Gastrocnemius medialis (tissue), 4 donors: ENCODE results near the gene USP20. TPM values are rescaled to one million over a fixed set of nuclear protein-coding genes. Genes with fewer than 3 reads are reported as not detected.

ENCODE experiments used
- ATAC-seq, 2 donors: fragments of 150-250 bp; one replicate each; pipeline ENCODE4 v1.9.1; 2016
- DNase-seq, 2 donors: peaks; one replicate each; pipeline ENCODE4 v3.0.0-alpha.2; 2019
- H3K27ac ChIP-seq, 4 donors: fragments of 200-600 bp; sonication (generic); 1 replicate in 1 of 4; 2 replicates in 3 of 4; pipeline ENCODE4 v1.5.1; 2016 to 2018; ENCODE audit warnings: mild to moderate bottlenecking in 2 of 4, moderate library complexity in 1 of 4
- H3K27me3 ChIP-seq, 3 donors: fragments of 200-600 bp; sonication (generic) in 2 of 3; 1 replicate in 1 of 3; 2 replicates in 2 of 3; pipeline versions ENCODE4 v1.5.1 to v1.6.0; 2016 to 2019; ENCODE audit warnings: mild to moderate bottlenecking in 1 of 3, moderate library complexity in 1 of 3
- H3K36me3 ChIP-seq, 2 donors: fragments of 200-600 bp; sonication (generic) in 1 of 2; one replicate each; pipeline ENCODE4 v1.5.1; 2017 to 2018
- H3K4me1 ChIP-seq, 2 donors: fragments of 200-600 bp; sonication (generic) in 1 of 2; one replicate each; pipeline ENCODE4 v1.5.1; 2016 to 2017; ENCODE audit warnings: mild to moderate bottlenecking in 2 of 2
- H3K4me3 ChIP-seq, 4 donors: fragments of 200-600 bp; sonication (generic) in 3 of 4; 1 replicate in 1 of 4; 2 replicates in 3 of 4; pipeline ENCODE4 v1.5.1; 2016 to 2019; ENCODE audit warnings: mild to moderate bottlenecking in 2 of 4
- H3K9me3 ChIP-seq, 3 donors: fragments of 200-600 bp; sonication (generic) in 2 of 3; 1 replicate in 1 of 3; 2 replicates in 2 of 3; pipeline ENCODE4 v1.5.1; 2016 to 2019
- CTCF ChIP-seq, 5 experiments: fragments of 450-650 bp in 3 of 5; fragments of 200-600 bp in 2 of 5; sonication (generic) in 2 of 5; IDR thresholded peaks in 4 of 5; conservative IDR thresholded peaks in 1 of 5; 1 replicate in 4 of 5; 2 replicates in 1 of 5; pipeline ENCODE4 v1.5.1; 2016 to 2019; ENCODE audit warnings: antibody characterized with exemption in 5 of 5, mild to moderate bottlenecking in 3 of 5, moderate library complexity in 3 of 5
- POLR2A ChIP-seq, 2 donors: fragments of 450-650 bp; IDR thresholded peaks; one replicate each; pipeline ENCODE4 v1.6.1; 2017; ENCODE audit warnings: antibody characterized with exemption in 2 of 2, mild to moderate bottlenecking in 2 of 2, moderate library complexity in 2 of 2
- in situ Hi-C, 4 donors: fragments of 200-750 bp; cut with MboI; loops; one replicate each; pipeline versions ENCODE4 v1.15.0 to v1.8.0; 2017; ENCODE audit warnings: low sequenced_read_pairs in 4 of 4
- intact Hi-C: fragments of 100-400 bp; cut with DNase I; formaldehyde crosslinking; loops from one replicate; pipeline ENCODE4 v1.15.1; 2023; ENCODE audit warnings: low total_unique reads
- total RNA-seq, 4 donors: library from RNA; depleted of rRNA; stranded (reverse); fragments of >200 nt; gene quantifications; one replicate each; pipeline versions ENCODE4 v1.1.0 to v1.2.3, GENCODE V29; 2016

The USP20 gene
- total RNA-seq, 4 donors from 2014 or later, result 13.4 to 25.4 (median 18.6) TPM

GRCh38 chr9:129910628-129911567 is 75.6 kb downstream of the USP20 start:
- Histone ChIP-seq H3K9me3 (no peaks in the 10 kb centered on the region), H3K36me3 (peaks cover 0 to 32% of the 10 kb centered on the region in 2 donors), H3K4me1 (no peaks in the 10 kb centered on the region), H3K27ac (no peak overlapping the region), H3K4me3 (no peak overlapping the region), H3K27me3 (no peaks in the 10 kb centered on the region)
- ATAC-seq (no peak), DNase-seq (no peak)
- TF ChIP-seq CTCF (IDR thresholded peaks at IDR 0.05 in 4 of 5, conservative IDR thresholded peaks at IDR 0.05 in 1 of 5) (no peak), POLR2A (IDR thresholded peaks at IDR 0.05) (no peak)
- in situ Hi-C loops, result no loop called here
- intact Hi-C loops, result no loop called here

- ATAC-seq (no peak), DNase-seq (no peak)
- Histone ChIP-seq H3K36me3 (peaks cover 0 to 7% of the 10 kb centered on the region in 2 donors), H3K27ac (no peak overlapping the region), H3K27me3 (no peaks in the 10 kb centered on the region), H3K9me3 (no peaks in the 10 kb centered on the region), H3K4me3 (no peak overlapping the region), H3K4me1 (no peaks in the 10 kb centered on the region)
- in situ Hi-C loops (no loop called here), intact Hi-C loops (no loop called here)
- TF ChIP-seq CTCF (IDR thresholded peaks at IDR 0.05 in 4 of 5, conservative IDR thresholded peaks at IDR 0.05 in 1 of 5) (no peak), POLR2A (IDR thresholded peaks at IDR 0.05) (no peak)
Observed at GRCh38 chr9:129914051-129914450, 78.8 kb downstream of the USP20 start.

GRCh38 chr9:129916707-129917106 is 81.4 kb downstream of the USP20 start:
- H3K27me3 ChIP-seq, result no peaks in the 10 kb centered on the region
- no peak for DNase-seq
- TF ChIP-seq CTCF (IDR thresholded peaks at IDR 0.05 in 4 of 5, conservative IDR thresholded peaks at IDR 0.05 in 1 of 5) (no peak), POLR2A (IDR thresholded peaks at IDR 0.05) (no peak)
- peaks cover 0 to 6% of the 10 kb centered on the region in 2 donors for H3K36me3 ChIP-seq
- in situ Hi-C loops, result no loop called here
- no peaks in the 10 kb centered on the region for H3K4me1 ChIP-seq
- intact Hi-C loops, result no loop called here
- H3K9me3 ChIP-seq, result no peaks in the 10 kb centered on the region
- no peak for ATAC-seq
- no peak overlapping the region for H3K27ac ChIP-seq
- H3K4me3 ChIP-seq, result no peak overlapping the region

- Histone ChIP-seq H3K36me3 (peaks cover 0 to 21% of the 10 kb centered on the region in 2 donors), H3K27ac (no peak overlapping the region), H3K4me3 (no peak overlapping the region), H3K9me3 (no peaks in the 10 kb centered on the region), H3K27me3 (no peaks in the 10 kb centered on the region), H3K4me1 (no peaks in the 10 kb centered on the region)
- in situ Hi-C loops (no loop called here), intact Hi-C loops (no loop called here)
- TF ChIP-seq POLR2A (IDR thresholded peaks at IDR 0.05) (no peak), CTCF (IDR thresholded peaks at IDR 0.05 in 4 of 5, conservative IDR thresholded peaks at IDR 0.05 in 1 of 5) (no peak)
- no peak for ATAC-seq
- no peak for DNase-seq
Observed at GRCh38 chr9:129918296-129918950, 83.2 kb downstream of the USP20 start.
